Breast epithelium (tissue), 4 donors: ENCODE data around the gene TMEM231. TPM values are rescaled to one million over a fixed set of nuclear protein-coding genes. Genes with fewer than 3 reads are reported as not detected.
"Not testable (repeated sequence)": the region's sequence is repeated elsewhere in the genome, so short reads cannot be mapped to it uniquely, and the experiment has no call there.

Experiments
- DNase-seq, 2 donors: peaks; one replicate each; pipeline ENCODE4 v3.0.0-alpha.2; 2019; ENCODE audit warnings: low spot score in 2 of 2
- H3K27ac ChIP-seq, 2 donors: fragments of 200-600 bp; sonication (generic) in 1 of 2; one replicate each; pipeline ENCODE4 v1.5.1; 2016 to 2019; ENCODE audit warnings: mild to moderate bottlenecking in 1 of 2
- H3K27me3 ChIP-seq, 2 donors: fragments of 200-600 bp; sonication (generic) in 1 of 2; one replicate each; pipeline versions ENCODE4 v1.5.1 to v1.6.0; 2017 to 2019; ENCODE audit warnings: control low read depth in 1 of 2, mild to moderate bottlenecking in 1 of 2
- H3K36me3 ChIP-seq: fragments of 200-600 bp; one replicate; pipeline ENCODE4 v1.5.1; 2019
- H3K4me1 ChIP-seq, 2 donors: fragments of 200-600 bp; sonication (generic); one replicate each; pipeline ENCODE4 v1.5.1; 2016 to 2019; ENCODE audit warnings: control low read depth in 1 of 2
- H3K4me3 ChIP-seq, 3 donors: fragments of 200-600 bp; sonication (generic); 1 replicate in 2 of 3; 2 replicates in 1 of 3; pipeline ENCODE4 v1.5.1; 2016 to 2019; ENCODE audit warnings: mild to moderate bottlenecking in 3 of 3, moderate library complexity in 2 of 3
- H3K9me3 ChIP-seq, 2 donors: fragments of 200-600 bp; sonication (generic) in 1 of 2; one replicate each; pipeline ENCODE4 v1.5.1; 2016 to 2019; ENCODE audit warnings: control low read depth in 1 of 2
- CTCF ChIP-seq, 3 donors: fragments of 450-650 bp; IDR thresholded peaks; one replicate each; pipeline ENCODE4 v1.5.1; 2016 to 2017; ENCODE audit warnings: antibody characterized with exemption in 3 of 3, mild to moderate bottlenecking in 3 of 3, moderate library complexity in 3 of 3
- POLR2A ChIP-seq: fragments of 450-650 bp; IDR thresholded peaks from one replicate; pipeline ENCODE4 v1.6.1; 2016; ENCODE audit warnings: antibody characterized with exemption, mild to moderate bottlenecking, moderate library complexity
- POLR2AphosphoS5 ChIP-seq, 3 donors: sonication (generic); formaldehyde crosslinking; IDR thresholded peaks; one replicate each; pipeline ENCODE4 v1.6.1; 2017; ENCODE audit warnings: antibody characterized with exemption in 3 of 3
- intact Hi-C: fragments of 100-400 bp; cut with DNase I; formaldehyde crosslinking; loops from one replicate; pipeline ENCODE4 v1.15.1; 2023; ENCODE audit warnings: low total_unique reads
- total RNA-seq, 3 donors: library from RNA; depleted of rRNA; stranded (reverse); fragments of >200 nt; gene quantifications; one replicate each; pipeline ENCODE4 v1.1.0, GENCODE V29; 2016

The TMEM231 gene
- total RNA-seq, 3 donors from 2014 or later = 6.6 to 9.8 (median 7.0) TPM

GRCh38 chr16:75546293-75546692 lies 9.8 kb downstream of the TMEM231 start:
- intact Hi-C loops = no loop called here
- Histone ChIP-seq H3K4me1 (no peaks in the 10 kb centered on the region), H3K4me3 (no peak overlapping the region), H3K9me3 (no peaks in the 10 kb centered on the region), H3K27me3 (no peaks in the 10 kb centered on the region), H3K36me3 (no peaks in the 10 kb centered on the region), H3K27ac (no peak overlapping the region)
- no peak for DNase-seq
- TF ChIP-seq CTCF (IDR thresholded peaks at IDR 0.05) (no peak), POLR2AphosphoS5 (IDR thresholded peaks at IDR 0.05) (no peak), POLR2A (no peak)

- not testable (repeated sequence) for H3K27ac ChIP-seq, H3K4me3 ChIP-seq, H3K4me1 ChIP-seq, H3K27me3 ChIP-seq, H3K36me3 ChIP-seq, DNase-seq, H3K9me3 ChIP-seq
- intact Hi-C loops = loop anchor here (2.0 kb wide), 1 partner anchor 73 kb away; no protein-coding TSS in a partner anchor
Measured at GRCh38 chr16:75545879-75546278, 10.2 kb downstream of the TMEM231 start.

- H3K9me3 ChIP-seq, H3K4me3 ChIP-seq, intact Hi-C loops, H3K4me1 ChIP-seq, H3K27me3 ChIP-seq, H3K36me3 ChIP-seq, H3K27ac ChIP-seq, DNase-seq: not testable (repeated sequence)
Measured at GRCh38 chr16:75542462-75542861, 13.6 kb downstream of the TMEM231 start.

GRCh38 chr16:75541236-75541635 lies 14.8 kb downstream of the TMEM231 start:
- no peaks in the 10 kb centered on the region for H3K27me3 ChIP-seq
- TF ChIP-seq CTCF (IDR thresholded peaks at IDR 0.05) = no peak
- TF ChIP-seq POLR2AphosphoS5 (IDR thresholded peaks at IDR 0.05) = no peak
- no peak for TF ChIP-seq POLR2A
- intact Hi-C loops = no loop called here
- no peak for DNase-seq
- H3K4me1 ChIP-seq = no peaks in the 10 kb centered on the region
- no peaks in the 10 kb centered on the region for H3K36me3 ChIP-seq
- H3K4me3 ChIP-seq = no peak overlapping the region
- H3K9me3 ChIP-seq = no peaks in the 10 kb centered on the region
- H3K27ac ChIP-seq = no peak overlapping the region

GRCh38 chr16:75538882-75539565 lies 17.0 kb downstream of the TMEM231 start:
- H3K36me3 ChIP-seq, H3K9me3 ChIP-seq, intact Hi-C loops, DNase-seq, H3K27me3 ChIP-seq, H3K27ac ChIP-seq, H3K4me1 ChIP-seq, H3K4me3 ChIP-seq: not testable (repeated sequence)

GRCh38 chr16:75537776-75538175 lies 18.3 kb downstream of the TMEM231 start:
- Histone ChIP-seq H3K4me1 (no peaks in the 10 kb centered on the region), H3K9me3 (no peaks in the 10 kb centered on the region)
- TF ChIP-seq POLR2AphosphoS5 (IDR thresholded peaks at IDR 0.05) (no peak), CTCF (IDR thresholded peaks at IDR 0.05) (no peak), POLR2A (no peak)

GRCh38 chr16:75535901-75536300 lies 20.2 kb downstream of the TMEM231 start, which contains the start of gene CHST5:
Gene CHST5, minus strand, starts transcription at chr16:75536108. Its CDS starts 5,724 bp downstream, at chr16:75530384.
- H3K36me3 ChIP-seq = no peaks in the 10 kb centered on the region
- no peaks in the 10 kb centered on the region for H3K27me3 ChIP-seq
- H3K4me1 ChIP-seq = no peaks in the 10 kb centered on the region
- no peaks in the 10 kb centered on the region for H3K9me3 ChIP-seq
- TF ChIP-seq POLR2A (no peak), POLR2AphosphoS5 (IDR thresholded peaks at IDR 0.05) (no peak), CTCF (IDR thresholded peaks at IDR 0.05) (no peak)
- no peak within 1 kb of the TSS for H3K27ac ChIP-seq
- no peak within 1 kb of the TSS for H3K4me3 ChIP-seq
- intact Hi-C loops = no loop called here
- no peak for DNase-seq

More at GRCh38 chr16:75537776-75538175, 18.3 kb downstream of the TMEM231 start:
- Histone ChIP-seq H3K4me3 (no peak overlapping the region), H3K27ac (no peak overlapping the region), H3K27me3 (no peaks in the 10 kb centered on the region), H3K36me3 (no peaks in the 10 kb centered on the region)
- intact Hi-C loops = no loop called here
- DNase-seq = no peak
